ENCODE measurements around the gene EIF4A2. TPM values are rescaled to one million over a fixed set of nuclear protein-coding genes. Genes with fewer than 3 reads are reported as not detected.

The EIF4A2 gene
- total and polyA plus RNA-seq, 2 of the 13 experiments (the other 11 are each of a cell fraction or from before 2014, with no cell fraction given), result 480 to 596 TPM

GRCh38 chr3:186775999-186776398, 7.4 kb upstream of the EIF4A2 start (continued):
- TF ChIP-seq, protein P1, sequence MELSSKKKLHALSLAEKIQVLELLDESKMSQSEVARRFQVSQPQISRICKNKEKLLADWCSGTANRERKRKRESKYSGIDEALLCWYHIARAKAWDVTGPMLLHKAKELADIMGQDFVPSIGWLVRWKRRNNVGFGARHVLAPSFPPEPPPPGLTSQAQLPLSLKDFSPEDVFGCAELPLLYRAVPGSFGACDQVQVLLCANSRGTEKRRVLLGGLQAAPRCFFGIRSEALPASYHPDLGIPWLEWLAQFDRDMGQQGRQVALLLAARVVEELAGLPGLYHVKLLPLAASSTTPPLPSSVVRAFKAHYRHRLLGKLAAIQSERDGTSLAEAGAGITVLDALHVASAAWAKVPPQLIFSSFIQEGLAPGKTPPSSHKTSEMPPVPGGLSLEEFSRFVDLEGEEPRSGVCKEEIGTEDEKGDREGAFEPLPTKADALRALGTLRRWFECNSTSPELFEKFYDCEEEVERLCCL (CRISPR knock-in tag; IDR thresholded peaks at IDR 0.05; ENCODE audit: borderline replicate concordance), result no peak
- TF ChIP-seq ZNF142 (CRISPR knock-in tag; IDR thresholded peaks at IDR 0.05), result no peak
- no peak for TF ChIP-seq BORCS8-MEF2B (CRISPR knock-in tag; IDR thresholded peaks at IDR 0.05)
- TF ChIP-seq NFRKB (IDR thresholded peaks at IDR 0.05), result no peak
- no peak for TF ChIP-seq ZNF10 (CRISPR knock-in tag; IDR thresholded peaks at IDR 0.05; ENCODE audit: borderline replicate concordance, low read depth)
- no peak for TF ChIP-seq MEIS1 (CRISPR knock-in tag; IDR thresholded peaks at IDR 0.05; ENCODE audit: borderline replicate concordance)
- TF ChIP-seq ZNF20 (CRISPR knock-in tag; IDR thresholded peaks at IDR 0.05), result no peak
- TF ChIP-seq KAT7 (CRISPR knock-in tag; IDR thresholded peaks at IDR 0.05; ENCODE audit: borderline replicate concordance), result no peak
- TF ChIP-seq DMAP1 (CRISPR knock-in tag; IDR thresholded peaks at IDR 0.05), result no peak
- no peak for TF ChIP-seq ZFP37 (CRISPR knock-in tag; IDR thresholded peaks at IDR 0.05; ENCODE audit: borderline replicate concordance)
- TF ChIP-seq SP5 (CRISPR knock-in tag; IDR thresholded peaks at IDR 0.05; ENCODE audit: borderline replicate concordance, low read depth), result no peak
